OCI-M2 (cell line): Measurements from ENCODE around the gene FOS.
"Not testable (repeated sequence)": the region's sequence is repeated elsewhere in the genome, so short reads cannot be mapped to it uniquely, and the experiment has no call there.

ENCODE experiments used
- DNase-seq: peaks from one replicate; lab custom pipeline; 2025; ENCODE audit not compliant: unreplicated experiment; lab: John Stamatoyannopoulos, UW

The FOS gene

DNA sequence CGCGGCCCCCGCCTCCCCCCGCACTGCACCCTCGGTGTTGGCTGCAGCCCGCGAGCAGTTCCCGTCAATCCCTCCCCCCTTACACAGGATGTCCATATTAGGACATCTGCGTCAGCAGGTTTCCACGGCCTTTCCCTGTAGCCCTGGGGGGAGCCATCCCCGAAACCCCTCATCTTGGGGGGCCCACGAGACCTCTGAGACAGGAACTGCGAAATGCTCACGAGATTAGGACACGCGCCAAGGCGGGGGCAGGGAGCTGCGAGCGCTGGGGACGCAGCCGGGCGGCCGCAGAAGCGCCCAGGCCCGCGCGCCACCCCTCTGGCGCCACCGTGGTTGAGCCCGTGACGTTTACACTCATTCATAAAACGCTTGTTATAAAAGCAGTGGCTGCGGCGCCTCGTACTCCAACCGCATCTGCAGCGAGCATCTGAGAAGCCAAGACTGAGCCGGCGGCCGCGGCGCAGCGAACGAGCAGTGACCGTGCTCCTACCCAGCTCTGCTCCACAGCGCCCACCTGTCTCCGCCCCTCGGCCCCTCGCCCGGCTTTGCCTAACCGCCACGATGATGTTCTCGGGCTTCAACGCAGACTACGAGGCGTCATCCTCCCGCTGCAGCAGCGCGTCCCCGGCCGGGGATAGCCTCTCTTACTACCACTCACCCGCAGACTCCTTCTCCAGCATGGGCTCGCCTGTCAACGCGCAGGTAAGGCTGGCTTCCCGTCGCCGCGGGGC, at the start of gene FOS:
Gene FOS (plus strand): TSS at position 407 of the 731 bp plus-strand sequence. CDS start 155 bp downstream, at position 562.
- DNase-seq = peak; percentile 67

DNA sequence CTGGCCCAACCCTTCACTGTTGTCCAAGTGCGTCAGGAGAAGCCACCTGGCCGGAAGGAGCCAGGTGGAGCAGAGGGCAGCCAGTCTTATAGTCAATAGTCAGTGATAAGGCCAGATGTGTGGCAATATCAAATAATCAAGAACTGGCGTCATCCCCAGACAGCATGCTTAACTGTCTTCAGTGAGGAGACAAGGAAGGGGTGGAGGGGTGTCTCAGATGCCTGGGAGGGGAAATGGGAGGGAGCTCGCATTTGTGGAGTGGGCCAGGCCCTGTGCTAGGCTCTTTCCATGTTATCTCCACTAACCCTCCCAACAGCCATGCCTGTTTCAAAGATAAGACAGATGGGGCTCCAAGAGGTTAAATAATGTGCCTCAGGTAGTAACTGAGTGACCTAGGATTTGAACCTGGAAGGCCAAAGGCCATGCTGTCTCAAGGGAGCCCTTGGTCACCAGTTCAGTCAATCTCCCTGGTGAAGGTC, 48.9 kb upstream of the FOS start:
- DNase-seq = no peak

DNA sequence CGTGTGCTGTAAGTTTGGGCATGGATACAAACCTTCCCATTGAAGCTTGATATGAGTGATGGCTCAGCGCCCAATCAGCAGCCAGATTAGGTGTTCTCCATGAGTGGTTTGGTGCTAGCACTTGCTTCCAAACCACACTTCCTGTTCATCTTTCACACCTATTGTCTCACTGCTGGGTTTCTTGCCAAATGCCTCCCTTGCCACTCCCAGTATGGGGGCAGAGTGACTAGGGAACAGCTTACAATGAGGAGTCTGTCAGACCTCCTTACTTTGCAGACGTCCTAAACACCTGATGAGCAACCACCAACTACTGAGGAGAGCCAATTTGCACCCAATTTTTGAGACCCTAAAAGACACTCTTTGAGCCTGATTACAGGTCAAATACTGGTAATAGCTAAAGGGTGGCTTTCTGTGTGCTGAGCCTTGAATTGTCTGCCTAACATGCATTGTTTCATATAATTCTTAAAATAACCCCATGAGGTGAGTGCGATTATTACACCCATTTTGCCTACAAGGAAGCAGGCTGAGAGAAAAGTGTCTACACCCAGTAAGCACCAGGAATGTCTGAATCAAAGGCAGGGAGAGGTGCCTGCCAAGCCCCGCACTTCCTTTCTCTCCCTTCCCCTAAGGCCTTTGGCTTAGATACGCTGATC, 48.4 kb upstream of the FOS start:
- DNase-seq = no peak

DNA sequence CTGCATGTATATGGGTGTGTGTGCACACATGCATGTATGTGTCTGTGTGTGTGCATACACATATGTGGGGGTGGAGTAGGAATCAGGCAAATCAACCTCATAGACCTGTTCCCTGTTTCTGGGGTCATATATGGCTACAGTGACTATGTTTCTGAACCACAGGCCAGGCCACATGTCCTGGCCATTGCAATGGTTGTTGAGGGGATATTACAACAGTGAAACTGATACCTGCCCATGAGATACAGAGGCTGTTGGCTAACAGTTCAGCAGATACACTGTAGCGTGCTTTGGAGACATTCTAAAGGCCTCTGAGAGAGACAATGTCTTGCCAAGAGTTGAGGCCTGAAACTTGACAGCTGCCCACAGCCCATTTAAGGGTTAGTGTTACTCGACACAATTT, 47.3 kb upstream of the FOS start:
- DNase-seq = no peak

DNA sequence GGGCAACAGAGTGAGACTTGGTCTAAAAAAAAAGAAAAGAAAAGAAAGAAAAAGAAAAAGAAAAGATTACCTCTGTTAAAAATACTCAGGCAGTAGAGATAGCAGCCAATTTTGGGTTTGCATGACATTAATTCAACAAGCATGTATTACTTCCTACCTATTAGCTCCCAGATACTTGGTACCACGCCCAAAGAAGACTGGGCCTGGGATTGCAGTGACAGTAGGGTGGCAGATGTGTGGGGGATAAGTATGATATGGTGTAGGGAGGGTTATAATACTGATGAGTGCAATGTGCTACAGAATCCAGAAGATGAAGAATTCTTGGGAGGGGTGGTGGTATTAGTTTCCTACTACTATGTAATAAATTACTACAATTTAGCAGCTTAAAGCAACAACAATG, 46.4 kb upstream of the FOS start:
- no peak for DNase-seq

DNA sequence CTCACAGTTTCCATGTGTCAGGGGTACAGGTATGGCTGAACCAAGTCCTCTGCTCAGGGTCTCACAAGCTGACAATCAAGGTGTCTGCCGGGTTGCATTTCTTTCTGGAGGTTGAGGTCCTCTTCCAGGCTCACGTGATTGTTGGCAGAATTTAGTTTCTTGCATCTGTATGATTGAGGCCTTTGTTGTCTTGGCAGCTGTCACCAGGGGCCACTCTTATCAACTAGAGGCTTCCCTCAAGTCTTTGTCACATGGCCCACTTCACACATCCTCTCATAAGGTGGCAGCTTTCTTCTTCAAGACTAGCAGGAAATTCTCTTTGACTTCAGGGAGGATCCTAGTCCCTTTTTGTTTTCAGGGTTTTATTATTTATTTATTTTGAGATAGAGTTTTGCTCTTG, 46.0 kb upstream of the FOS start:
- DNase-seq = no peak

DNA sequence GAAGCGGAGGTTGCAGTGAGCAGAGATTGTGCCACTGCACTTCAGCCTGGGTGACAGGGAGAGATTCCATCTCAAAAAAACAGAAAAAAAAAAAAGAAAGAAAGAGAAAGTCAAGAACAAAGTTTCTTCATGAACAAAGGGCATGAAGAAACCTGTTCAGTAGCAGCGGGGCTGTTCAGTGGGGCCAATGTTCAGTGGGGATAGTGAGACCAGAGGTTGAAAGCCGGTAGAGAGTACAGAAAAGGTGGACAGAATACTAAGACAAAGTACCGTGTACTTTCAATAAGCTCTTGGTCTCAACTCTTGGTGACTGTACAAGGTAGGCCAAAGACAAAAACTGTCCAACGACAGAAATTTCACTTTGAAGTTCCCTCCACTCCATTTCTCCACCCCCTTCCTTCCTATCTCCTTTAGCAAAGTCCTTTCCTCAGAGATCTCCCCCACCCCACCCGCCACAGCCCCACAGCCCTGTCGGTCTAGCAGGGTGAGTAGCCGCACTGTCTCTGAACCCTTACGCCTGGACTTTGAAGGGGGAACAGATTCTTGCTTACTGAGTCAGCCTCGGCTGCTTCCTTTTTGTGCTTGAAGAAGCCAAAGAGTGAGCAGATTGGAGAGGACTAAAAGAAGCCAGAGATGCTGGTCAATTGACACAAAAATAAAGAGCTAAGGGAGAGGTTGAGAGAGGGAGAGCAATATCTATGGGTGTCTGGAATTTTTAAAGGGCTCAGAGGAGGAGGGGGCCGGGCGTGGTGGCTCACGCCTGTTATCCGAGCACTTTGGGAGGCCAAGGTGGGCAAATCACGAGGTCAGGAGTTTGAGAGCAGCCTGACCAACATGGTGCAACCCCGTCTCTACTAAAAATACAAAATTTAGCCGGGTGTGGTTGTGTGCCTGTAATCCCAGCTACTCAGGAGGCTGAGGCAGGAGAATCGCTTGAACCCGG, 44.2 kb upstream of the FOS start:
- DNase-seq = no peak

DNA sequence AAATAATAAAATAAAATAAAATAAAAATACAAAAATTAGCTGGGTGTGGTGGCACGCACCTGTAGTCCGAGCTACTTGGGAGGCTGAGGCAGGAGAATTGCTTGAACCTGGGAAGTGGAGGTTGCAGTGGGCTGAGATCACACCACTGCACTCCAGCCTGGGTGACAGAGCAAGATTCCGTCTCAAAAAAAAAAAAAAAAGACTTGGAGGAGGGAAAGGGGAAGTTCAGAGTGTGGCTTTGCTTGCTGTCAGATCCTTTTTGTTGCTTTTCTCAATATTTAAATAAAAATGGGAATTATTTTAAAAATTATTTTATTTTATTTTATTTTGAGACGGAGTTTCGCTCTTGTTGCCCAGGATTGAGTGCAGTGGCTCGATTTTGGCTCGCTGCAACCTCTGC, 43.4 kb upstream of the FOS start:
- DNase-seq = not testable (repeated sequence)

DNA sequence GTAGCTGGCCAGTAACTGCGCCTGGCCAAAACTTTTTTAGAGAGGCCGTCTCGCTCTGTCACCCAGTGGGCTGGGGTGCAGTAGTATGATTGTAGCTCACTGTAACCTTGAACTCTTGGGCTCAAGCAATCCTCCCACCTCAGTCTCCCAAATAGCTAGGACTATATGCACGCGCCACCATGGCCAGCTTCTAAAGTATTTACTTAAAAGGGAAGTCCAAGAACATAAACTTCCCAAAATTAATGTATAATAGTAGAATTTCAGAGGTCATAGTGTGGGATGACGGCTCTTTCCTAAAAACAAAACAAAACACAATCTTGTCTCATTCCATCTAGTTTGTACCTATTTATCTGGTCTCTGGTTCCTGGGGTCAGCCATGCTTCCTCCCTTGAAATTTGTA, 42.2 kb upstream of the FOS start:
- DNase-seq = no peak

DNA sequence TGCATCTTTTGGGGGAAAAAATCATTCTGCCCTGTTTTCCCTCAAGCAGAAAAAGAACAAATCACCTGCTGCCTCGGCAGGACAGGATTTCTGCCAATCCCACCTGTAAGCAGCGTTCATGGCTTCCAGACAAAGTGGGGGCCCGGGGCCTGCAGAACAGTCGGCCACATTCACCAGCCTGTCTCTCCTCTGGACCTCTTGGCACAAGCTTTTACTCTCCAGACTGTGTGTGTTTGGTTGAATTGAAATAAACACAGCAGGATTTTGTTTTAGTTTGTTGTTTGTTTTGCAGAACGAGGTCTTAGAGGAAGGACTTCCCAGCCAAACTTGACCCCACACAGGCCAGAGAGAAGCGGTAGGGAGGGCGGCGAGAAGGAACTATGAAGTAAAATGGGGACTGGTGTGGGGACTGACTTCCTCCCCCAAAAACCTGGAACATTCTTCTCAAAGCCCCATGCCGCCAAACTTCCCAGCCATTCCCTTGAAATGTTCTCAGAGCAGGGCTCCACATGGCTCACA, 41.7 kb upstream of the FOS start:
- DNase-seq = no peak

DNA sequence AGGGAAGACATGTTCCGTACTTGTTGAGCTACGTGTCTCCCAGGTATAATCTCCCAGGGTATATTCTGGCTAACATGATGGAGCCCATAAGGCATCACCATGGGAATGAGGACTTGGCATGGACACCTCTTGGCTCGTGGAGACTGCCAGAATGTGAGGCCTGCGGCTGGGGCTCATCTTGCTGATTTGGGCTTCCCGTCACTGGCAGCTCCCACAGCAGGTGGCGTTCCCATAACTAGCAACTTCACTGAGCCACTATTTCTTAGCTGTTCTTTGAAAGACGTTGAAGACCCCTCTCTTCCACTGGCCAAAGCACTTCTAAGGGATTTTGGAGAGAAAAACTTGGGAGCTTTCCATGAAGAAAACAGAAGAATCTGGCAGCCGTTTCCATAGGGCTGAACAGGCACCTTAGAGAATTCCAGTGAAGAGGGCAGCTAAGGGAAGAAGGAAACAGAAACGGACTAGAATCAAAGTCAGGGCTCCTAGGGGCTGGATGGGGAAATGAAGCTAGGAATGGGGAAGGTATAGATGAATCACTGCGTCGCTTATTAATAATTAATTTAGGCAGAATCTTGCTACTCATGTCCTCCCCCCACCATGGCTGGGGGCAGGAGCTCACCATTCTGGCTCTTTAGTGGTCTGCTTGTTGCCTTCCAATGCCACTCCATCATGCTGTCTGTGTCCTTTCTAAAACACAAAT, 39.7 kb upstream of the FOS start:
- no peak for DNase-seq

DNA sequence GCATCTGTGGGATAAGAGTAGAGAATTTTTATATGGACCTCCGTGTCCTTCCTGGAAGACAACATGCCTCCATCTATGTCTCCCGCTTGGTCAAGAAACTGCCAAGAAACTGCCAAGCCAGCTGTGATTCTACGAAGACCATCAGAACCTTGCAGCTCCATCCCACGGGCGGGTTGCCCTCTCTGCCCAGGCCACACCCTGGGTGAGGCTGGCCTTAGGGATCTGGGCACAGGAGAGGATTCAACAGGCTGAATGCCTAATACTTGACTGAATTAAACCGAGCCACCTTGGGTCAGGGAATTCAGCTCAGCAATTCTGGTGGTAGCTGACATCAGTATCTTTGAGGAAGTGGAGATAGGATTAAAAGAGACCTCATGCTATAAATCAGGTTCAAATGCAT, 37.8 kb upstream of the FOS start:
- DNase-seq = no peak

DNA sequence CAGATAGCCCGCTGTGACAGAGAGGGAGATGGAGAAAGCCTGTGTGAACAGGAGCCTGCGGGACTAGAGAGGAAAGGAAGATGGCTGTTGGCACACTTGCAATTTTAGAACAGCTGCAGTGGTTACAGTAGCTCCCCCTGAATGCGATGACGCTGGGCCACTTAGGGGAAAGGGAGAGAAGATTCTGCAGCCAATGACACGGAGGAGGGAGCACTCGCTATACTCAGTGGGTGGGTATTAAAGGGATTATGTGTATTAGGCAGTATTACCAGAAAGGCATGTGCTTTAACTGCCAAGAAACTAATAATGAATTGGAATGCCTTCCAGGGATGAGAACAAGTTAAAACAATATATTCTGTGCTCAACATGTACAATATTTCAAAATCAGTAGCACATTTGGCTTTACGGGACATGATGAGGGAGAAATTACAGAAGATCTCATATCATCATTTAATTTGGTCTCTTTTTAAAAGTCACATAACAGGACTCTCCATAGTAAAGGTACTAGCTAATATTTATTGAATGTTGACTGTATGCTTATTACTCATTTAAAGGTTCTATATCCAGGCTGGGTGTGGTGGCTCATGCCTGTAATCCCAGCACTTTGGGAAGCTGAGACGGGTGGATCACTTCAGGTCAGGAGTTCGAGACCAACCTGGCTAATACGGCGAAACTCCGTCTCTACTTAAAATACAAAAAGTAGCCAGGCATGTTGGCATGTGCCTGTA, 35.9 kb upstream of the FOS start:
- no peak for DNase-seq

DNA sequence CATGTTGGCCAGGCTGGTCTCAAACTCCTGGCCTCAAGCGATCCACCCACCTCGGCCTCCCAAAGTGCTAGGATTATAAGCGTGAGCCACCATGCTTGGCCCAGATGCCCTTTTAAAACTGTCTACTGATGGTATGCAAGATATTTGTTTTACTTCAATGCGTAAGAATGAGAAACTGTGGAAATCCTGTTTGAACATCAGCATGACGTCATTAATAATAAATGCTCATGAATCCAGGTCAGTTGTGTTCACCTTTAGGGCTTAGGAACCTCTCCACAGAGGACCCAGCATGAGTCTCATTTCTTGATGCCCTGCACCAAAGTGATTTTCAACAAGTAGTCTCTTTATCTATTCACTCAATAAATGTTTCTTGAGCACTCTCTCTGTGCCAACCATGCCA, 34.5 kb upstream of the FOS start:
- no peak for DNase-seq

DNA sequence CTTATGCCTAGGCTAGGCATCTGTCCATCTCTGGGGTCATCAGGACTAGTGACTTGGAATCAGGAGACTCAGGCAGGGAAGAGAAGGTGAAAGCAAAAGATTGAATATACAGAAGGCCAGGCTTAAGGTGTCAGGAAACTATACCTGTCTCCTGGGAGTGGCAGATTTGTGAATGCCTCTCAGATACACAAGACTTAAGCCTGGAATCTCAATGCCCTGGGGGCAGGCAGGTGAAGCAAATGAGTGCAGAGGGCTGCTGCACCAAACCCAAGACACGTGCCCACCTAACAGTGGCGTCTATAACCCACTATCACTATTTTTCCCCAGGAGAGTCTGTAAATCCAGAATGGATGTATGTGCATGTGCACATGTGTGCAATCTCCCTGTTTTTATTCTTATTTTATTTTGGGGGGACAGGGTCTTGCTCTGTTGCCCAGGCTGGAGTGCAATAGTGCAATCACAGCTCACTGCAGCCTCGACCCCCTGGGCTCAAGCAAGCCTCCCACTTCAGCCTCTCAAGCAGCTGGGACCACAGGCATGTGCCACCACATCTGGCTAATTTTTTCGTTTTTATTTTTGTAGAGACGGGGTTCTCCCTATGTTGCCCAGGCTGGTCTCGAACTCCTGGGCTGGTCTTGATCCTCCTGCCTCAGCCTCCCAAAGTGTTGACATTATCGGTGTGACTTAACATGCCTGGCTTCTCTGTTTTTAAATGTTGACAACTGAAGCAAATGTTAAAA, 31.9 kb upstream of the FOS start:
- DNase-seq = no peak

DNA sequence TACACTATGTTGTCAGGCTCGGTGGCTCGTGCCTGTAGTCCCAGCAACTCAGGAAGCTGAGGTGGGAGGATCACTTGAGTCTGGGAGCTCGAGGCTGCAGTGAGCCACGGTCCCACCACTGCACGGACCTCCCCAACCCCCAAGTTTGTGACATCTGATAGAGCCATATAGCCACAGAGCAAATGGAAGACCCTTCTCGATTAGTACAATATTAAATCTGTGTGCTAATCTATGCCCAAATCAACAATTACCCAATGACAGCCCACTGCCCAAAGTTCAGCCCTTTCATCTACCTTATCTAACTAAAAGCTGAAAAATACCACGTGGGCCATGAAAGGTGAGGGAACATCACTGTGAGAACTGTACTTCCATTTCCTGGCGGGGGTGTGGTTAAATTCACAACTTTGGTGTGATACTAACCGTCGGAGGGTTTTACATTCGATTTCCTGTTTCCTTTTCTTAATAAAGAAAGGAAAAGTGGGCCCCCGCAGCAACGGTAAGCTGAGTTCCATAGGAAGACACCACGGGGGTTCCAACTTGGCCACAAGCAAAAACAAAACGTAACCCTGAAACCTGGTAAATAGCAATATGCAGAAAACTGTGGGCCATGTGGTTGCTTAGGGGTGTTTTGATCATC, 31.2 kb upstream of the FOS start:
- DNase-seq = no peak

DNA sequence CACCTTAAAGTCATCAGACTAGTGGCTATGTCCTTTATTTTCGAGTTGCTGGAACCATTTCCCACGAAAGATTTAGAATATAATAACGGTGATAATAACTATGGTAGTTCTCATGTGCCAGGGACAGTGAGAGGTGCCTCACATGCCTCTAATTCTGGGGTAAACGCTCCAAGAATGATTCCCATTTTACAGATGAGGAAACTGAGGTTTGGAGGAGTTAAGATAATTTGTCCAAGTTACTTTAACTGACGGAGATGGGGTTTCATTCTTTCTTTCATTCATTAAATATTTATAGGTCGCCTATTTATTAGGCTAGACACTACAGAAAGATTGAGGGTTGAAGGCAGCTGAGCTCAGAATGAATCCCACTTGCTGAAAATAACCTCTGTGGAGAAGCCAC, 30.7 kb upstream of the FOS start:
- DNase-seq = no peak

DNA sequence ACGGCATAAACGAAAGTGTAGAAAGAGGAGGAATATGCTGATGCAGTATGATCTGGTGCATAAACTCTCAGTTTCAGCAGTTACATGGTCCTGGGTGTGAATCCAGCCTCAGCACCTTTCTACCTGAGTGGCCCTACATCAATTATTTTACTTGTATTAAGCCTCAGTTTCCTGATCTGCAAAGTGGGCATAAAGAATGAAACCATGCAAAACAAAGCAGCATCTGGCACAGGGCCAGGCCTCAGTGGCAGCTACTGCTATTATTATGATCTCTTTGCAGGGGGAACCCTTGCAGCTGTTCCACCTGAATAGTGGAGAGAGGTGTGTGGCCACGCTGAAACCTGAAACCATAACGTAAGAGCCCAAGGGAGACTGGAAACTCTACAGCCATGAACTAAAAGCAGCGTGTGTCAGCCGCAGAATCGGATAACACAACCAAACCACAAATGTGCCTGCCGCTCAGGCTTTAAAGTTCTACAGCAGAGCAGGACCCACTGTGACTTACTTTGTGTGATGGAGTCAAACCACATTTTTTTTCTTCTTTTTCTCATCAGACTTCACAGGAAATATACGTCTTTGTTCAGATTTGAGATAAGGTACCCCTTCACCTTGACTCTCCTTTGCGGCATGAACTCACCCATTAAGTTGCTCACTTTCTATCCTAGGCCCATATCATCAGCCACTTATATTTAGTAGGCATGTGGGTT, 29.2 kb upstream of the FOS start:
- no peak for DNase-seq
